ENCODE results near the gene CD276.

CD276 gene

DNA sequence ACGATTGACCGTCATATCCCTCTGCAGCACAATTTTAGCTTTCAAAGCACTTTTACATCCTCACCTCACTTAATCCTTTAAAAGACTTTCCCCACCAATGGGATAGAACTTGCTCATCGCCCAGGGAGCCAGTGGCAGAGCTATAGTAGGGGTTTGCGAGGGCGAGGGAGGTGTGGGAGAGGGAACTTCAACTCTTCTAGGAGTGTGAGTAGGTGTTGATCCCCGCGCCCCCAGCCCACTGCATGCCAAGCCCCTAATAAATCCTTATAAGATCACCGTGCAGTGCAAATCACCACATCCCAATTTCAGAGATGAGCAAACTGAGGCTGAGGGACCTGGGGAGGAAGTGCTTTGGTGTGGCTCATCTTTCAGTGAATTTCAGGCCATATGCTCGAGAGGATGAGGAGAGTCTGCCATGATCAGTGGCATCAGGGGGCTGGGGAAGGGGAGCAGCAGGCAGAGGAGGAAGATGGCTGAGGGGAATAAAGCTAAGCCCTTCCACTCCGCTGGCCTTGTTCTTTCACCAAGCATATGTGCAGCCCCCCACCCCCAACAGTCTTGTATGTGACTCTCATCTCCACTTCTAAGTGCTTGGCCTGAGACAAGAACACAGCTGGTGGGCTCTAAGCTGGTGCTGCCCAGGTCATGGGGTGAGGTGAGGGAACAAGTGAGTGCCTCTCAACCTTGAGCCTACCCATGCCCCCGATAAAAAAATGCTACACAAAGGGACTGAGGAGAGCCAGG is 63.8 kb downstream of the CD276 start:
- no peak for DNase-seq (ENCODE audit: low spot score)

DNA sequence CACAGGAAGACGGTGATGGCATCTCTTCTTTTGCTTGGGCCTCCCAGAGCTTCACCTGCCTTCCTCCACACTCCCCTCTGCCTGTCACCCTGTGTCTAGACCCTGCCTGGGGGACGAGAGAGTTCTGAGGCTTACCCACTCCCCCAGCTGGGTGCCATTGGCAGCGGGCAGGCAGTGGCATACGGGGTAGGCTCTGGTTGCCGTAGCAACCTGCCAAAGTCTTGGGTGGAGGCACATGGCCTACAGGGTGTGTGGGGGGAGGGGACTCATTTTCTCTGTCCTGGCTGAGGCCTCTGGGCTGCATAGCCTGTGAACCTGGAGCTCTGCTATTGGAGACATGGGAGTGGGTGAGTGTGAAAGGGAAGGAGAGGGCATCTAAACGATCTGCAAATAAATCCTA is 64.5 kb downstream of the CD276 start:
- DNase-seq (ENCODE audit: low spot score) = no peak

DNA sequence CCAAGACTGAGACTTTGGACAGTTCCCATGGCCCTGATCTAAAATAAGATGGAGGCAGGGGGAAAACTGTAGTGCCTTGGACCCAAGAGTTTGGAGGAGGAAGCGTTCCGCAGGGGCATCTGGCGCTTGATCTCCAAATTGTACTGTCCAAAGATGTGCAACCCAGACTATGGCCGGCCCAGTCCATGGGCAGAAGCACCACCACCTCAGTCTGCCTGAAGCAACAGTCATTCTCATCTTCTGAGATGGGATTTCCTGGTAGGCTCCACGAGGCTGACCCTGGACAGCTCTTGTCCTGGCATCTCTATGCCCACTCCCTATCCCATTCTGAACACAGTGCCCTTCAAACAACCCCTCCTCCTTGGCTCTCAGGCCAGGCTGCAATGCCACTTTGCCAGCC is 65.3 kb downstream of the CD276 start:
- no peak for DNase-seq (ENCODE audit: low spot score)

DNA sequence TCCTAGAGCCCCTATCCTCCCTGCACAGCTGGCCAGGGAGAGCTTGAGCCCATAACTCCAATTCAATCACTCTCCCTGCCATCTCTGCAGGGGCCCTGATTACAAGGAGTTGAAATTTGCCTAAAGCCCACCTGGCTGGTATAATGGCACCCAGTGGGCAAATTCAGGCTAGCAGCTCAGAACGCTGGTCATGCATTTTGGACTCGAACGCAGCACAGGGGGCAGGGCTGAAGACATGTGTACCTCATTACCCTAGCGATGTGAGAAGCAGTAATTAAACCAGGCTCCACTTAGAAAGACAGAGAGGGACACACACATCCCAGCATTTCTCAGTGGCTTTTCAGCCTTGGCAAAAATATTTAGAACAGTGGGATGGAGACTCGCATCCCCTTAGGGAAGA is 65.8 kb downstream of the CD276 start:
- DNase-seq (ENCODE audit: low spot score) = no peak

DNA sequence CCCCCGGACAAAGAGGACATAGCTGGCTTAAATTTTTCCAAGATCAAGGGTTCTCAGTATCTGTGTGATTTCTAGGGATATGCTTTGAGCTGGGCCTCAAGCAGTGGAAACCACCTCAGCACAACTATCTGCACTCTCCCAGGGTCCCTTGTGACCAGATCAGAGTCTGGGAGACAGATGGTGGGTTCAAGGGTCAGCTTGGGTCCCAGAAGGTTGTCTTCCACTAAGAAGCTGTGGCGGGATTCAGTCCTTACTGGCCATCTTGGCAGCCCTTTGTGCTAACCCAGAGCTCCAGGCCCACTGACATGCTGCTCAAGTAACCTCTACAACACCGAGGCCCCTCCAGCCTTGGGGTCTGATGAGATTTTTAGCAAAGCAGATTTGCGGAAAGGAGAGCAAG is 66.3 kb downstream of the CD276 start:
- DNase-seq (ENCODE audit: low spot score) = no peak

DNA sequence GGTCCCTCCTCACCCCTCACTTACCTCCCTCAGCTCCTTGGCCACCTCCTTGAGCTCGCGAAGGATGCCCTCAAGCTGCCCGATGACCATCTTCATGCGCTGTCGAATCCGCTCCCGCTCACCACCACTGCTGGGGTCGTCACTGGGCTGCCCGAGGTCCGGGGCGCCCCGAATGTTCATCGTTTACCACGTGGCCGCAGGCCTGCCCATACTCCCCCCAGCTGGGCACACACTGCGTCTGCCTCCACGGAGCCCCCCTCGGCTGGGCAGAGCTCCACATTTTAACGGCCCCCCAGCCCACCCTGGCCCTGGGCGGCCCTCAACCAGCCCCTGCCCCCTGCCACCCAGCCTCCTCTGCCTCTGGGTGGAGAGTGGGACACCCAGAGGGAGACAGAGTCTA is 66.8 kb downstream of the CD276 start:
- DNase-seq (ENCODE audit: low spot score) = no peak

DNA sequence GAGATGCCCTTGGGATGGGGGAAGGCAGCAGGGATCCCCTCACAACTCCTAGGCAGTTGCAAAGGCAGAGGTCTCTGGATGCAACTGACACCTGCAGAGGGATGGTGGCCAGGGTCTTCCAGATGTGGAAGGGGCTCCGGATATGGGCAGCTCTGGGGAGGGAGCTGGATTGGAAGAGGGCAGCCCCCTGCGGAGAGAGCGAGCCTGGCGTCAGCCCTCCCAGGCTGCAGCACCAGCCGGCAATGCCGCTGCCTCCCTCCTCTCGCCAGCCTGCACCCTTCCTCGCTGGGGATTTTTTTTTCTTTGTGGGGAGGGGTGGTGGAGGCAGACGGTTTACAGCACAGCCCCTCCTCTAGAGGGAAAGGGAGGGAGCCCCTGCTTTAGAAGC is 67.3 kb downstream of the CD276 start:
- DNase-seq (ENCODE audit: low spot score) = no peak

DNA sequence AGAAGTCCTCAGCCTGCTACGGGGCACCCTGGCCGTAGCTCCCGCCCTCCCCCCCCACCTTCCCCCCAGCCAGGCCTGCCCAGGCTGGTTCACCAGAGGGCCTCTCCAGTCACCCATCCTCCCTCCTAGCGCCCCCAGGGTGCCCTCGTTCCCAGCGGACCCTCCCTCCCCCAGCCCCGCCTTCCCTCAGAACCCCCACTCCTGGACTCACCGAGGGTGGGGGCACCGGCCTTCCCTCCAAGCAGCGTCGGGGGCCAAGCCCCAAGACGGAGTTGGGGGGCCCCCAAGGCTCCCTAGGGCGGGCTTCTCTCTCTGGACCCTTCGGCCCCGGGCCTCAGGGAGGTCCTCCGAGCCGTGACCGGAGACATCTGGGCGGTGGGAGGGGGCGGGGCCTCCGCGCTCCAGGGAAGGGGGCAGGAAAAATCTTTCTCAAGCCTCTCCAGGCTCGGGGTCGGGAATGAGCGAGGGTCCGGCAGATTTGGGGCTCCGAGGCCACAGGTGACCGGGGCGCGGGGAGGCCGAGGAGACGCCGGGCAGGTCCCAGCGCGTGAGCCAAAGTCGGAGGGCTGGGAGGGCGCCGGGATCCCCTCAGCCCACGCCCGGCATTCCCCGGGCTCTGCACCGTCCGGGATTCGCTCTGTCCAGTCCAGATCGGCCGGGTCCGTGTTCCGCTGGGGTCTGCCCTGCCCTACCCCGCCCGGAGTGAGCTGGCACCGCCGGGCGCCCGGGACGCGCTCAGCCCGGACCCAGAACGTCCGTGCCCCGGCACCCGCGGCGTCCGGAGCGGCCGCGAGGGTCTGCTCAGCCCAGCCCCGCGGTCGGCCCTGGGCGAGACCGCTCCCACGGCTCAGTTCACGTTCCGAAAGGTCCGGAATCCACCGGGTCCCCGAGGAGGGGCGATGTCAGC is 68.0 kb downstream of the CD276 start:
- peak; percentile 56 for DNase-seq (ENCODE audit: low spot score)

DNA sequence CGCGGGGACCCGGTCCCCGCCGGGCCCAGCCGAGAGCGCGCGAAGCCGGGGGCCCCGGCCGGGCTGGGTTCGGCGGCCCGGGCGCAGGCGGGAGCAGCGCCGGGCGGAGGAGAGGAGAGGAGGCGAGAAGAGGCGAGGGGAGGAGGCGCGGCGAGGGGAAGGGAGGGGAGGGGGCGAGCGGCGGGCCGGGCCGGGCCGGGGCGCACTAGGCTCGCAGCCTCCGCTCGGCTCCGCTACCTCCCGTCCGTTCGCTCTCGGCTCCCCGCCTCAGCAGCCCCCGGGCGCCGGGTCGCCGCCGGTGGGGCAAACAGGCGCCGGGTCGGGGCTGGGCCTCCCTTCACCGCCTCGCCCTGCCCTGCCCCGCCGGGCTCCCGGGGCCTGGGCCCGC is 68.6 kb downstream of the CD276 start:
- peak; percentile 77 for DNase-seq (ENCODE audit: low spot score)

DNA sequence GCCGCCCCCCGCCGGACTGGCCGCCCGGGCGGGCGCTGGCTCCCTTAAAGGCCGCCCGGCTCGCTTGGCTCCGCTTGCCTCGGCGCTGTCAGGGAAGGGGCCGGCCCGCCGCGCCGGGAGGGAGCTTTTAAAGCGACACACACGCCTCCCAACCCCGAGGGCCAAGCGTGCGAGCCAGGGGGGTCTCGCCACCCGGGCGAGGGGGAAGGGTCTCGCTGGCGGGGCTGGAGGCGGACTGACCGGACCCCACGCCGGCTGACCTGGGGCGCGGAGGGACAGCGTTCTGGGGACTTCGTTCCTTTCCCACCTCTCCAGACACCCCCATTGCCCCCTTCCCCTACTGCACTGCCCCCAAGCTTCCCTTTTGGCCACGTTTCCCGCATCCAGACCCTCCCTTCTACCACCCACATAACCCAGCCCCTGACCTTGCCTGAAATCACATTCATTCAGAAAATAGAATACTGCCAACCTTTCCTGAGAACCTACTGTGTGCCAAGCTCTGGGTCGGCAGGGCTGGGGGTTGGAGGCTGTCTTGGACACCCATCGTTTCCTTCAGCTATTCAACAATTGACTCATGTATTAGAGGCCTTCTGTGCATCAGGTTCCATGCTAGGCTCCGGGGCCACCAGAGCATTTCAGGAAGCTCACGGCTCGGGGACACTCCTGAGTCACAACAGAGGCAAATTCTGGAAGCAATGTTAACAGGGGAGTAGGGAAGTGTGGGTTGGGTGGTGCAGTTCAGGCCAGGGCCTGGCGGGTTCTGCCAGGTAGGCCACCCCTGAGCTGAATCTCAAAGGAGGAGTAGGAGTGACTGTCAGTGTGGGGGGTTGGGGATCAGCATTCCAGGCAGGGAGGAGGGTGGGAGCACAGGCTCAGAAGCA is 69.3 kb downstream of the CD276 start, which contains the start of gene INSYN1:
TSS of gene INSYN1 (minus strand) at position 102 of the 881 bp plus-strand sequence. CDS start 2,221 bp downstream, outside the sequence.
- DNase-seq (ENCODE audit: low spot score) = peak; percentile 92

DNA sequence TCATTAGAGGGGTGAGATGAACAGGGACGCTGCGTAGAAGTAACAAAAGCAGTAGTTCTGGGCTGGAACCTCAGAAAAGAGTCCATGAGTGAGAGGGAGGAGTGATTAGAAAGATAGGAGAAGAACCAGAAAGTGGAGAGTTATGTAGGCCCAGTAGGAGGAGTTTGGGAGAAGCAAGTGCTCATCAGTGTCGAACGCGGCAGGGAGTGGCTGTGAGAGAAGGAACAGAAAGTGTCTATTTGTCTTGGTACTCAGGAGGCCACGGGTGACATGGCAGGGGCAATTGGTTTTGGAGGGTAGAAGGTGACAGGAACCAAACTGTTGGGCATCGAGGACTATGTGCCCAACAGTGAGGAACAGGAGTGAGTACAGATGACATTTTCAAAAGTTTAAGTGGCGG is 70.3 kb downstream of the CD276 start:
- peak; percentile 43 for DNase-seq (ENCODE audit: low spot score)

DNA sequence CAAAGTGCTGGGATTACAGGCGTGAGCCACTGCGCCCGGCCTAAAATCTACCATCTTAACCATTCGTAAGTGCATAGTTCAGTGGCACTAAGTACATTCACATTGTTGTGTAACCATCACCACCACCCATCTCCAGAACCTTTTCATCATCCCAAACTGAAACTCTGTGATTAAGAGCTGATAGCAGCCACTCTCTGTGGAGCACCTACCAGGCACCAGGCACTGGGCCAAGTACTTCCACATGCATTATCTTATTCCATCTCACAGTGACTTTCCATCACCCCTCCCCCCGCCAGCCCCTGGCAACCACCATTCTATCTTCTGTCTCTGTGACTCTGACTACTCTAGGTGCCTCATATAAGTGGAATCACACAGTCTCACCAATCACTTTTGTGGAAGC is 71.3 kb downstream of the CD276 start:
- no peak for DNase-seq (ENCODE audit: low spot score)

DNA sequence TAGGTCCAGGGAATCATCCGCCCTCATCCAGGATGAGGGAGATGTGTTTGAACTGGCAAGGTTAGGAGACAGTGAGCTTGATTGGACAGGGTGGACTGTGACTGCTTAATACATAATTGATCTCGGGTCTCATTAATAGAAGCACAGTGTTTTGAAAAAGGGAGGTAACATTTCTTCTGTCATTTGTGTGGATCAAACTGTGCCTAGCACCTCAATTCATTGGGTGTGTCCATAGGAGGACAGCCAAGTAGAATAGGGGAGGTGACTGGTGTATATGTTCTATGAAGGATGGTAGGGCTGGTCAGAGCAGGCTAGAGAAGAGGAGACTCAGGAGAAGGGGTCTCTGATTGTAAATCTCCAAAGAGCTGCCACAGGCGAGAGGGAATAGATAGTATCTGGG is 71.8 kb downstream of the CD276 start:
- no peak for DNase-seq (ENCODE audit: low spot score)

DNA sequence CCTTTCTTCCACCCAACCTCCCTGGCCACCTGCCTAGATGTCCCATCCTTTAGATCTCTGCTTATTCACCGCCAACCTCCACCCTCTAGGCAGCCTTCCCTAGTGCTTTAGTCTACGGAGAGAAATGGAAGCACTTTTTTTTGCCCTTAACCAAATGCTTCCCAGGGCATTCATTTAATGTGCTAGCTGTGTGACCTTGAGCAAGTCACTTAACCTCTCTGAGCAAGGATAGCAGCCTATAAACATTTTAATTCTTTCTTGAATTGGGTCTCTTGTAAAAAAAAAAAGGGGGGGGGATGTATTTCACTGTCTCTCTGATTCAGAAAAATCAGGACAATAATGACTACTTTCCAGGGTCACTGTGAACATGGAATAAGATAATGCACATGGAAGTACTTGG is 72.2 kb downstream of the CD276 start:
- no peak for DNase-seq (ENCODE audit: low spot score)

DNA sequence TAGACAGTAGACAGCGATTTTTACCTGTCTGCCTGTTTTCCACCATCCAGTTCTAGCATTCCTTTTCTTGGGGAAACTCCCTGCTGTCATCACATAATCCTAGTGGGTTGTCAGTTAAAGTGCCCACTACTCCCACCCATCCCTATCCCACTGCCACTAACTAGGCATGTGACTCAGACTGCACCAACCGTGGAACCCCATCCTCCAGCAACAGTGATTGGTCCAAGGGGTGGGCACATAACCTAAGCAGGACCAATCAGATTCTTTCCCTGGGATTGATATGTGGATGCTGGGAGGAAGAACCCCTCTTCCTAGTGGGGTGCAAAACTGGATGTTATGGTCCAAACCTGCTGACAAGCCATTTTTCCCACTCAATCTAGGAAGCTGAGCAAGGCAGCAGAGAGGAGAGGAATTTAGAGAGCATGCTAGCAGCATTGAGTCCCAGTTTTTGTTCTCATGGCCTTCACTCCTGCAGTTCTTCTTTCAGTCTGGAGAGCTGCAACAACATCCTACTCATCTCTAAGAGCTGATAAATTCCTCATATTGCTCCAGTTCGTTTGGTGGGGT is 72.8 kb downstream of the CD276 start:
- no peak for DNase-seq (ENCODE audit: low spot score)

DNA sequence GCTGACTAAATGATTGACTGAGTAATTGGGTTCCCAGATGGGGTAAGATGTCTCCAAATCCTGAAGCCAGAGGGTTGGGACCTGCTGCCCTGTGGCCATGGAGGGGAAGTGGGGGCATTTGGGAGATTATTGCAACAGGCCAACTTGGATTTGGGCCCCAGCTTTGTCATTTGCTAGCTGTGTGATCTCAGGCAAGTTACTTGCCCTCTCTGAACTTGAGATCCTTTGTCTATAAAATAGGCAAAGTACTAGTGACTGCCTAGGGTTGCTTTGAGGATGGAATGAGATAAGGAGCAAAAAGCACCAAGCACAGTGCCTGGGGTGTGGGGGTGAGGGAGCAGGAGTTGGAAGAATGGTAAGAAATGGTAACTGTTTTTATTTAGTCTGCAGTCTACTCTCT is 73.4 kb downstream of the CD276 start:
- DNase-seq (ENCODE audit: low spot score) = no peak

DNA sequence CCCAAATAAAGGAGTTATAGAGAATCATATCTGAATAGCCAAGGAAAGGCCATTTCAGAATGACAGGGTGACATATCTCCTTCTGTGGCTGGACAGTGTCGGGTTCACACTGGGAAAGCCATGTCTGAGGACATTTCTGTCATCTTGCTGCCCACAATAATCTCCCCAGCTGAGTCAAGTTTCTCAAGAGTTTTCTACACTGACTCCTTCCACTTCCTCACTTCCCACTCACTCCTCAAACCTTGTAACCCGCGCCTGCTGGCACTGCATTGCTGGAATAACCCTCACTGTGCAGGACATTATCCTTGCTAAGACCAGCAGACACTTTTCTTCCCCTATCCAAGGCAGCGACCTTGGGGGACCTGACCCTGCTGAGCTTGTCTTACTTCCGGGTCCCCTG is 74.3 kb downstream of the CD276 start:
- DNase-seq (ENCODE audit: low spot score) = no peak

DNA sequence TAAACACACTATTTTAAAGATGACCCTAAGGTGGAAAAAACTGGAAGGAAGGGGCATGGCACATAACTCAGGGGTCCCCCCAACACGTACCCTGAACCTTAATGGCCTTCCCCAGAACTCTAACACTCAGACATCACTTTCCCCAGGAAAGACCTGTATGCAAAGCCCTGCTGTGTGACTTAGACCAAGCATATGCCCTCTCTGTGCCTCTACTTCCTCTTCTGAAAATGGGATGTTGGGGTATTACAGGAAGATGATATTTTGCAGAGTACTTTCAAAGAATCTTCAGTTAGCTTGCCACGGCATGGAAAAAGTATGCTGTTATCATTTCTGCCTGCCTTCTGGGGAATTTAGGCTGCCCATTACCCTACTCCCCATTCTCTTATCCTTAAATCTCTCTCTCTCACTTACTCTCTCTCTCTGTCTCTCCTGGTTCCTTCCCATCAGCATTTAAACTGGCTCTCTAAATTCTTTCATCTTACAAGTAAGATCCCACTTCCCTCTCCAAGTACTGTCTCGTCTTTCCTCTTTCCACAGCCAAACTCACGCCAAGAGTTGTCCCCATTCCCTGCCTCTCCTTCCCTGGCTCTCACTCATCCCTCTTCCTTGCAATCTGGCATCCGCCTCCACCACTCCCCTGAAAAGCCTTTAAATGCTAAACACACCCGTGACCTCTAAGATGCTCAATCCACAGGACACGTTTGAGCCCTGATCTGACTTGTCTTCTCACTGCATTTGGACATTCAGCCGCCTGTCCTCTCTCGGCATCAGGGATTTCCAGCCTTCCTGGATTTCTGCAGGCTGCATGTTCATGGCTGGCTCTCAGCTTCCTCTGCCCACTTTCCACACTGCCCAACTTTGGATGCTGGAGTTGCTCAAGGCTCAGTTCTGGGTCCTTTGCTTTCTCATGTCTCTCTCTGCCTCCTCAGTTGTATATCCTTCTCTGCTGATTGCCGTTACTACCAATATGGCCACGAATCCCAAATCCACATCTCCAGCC is 76.4 kb downstream of the CD276 start:
- no peak for DNase-seq (ENCODE audit: low spot score)

DNA sequence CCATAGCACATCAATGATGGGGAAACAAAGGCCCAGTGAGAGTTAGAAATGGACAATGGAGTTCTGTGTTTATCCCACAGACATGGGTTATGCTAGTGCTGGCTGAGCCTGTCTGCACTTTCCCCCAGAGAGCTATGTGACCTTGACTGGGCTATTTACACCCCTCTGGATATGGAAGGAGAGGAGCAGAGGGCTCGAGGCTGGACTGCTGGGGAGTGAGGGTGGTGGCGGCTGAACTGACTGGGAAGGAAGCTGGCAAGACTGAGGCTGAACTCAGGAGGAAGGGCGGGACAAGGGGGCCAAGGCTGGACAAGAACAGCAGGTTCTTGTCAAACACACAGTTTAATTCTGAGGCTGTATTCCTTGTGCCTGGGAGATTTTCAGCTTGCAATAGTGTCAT is 79.7 kb downstream of the CD276 start:
- DNase-seq (ENCODE audit: low spot score) = no peak
